Vagina (tissue), 2 donors: ENCODE data around the gene FAM107B. TPM values are rescaled to one million over a fixed set of nuclear protein-coding genes. Genes with fewer than 3 reads are reported as not detected.

Source experiments
- DNase-seq, 2 donors: peaks; one replicate each; pipeline ENCODE4 v3.0.0-alpha.2; 2017; ENCODE audit errors: extremely low spot score in 2 of 2
- H3K27ac ChIP-seq: fragments of 200-600 bp; sonication (generic); one replicate; pipeline ENCODE4 v1.5.1; 2019
- H3K27me3 ChIP-seq: fragments of 200-600 bp; sonication (generic); one replicate; pipeline ENCODE4 v1.5.1; 2019
- H3K36me3 ChIP-seq, 2 donors: fragments of 200-600 bp; sonication (generic); one replicate each; pipeline ENCODE4 v1.5.1; 2017 to 2019
- H3K4me1 ChIP-seq: fragments of 200-600 bp; sonication (generic); one replicate; pipeline ENCODE4 v1.5.1; 2019
- H3K4me3 ChIP-seq, 2 donors: fragments of 200-600 bp; sonication (generic); 1 replicate in 1 of 2; 2 replicates in 1 of 2; pipeline ENCODE4 v1.5.1; 2016 to 2019
- H3K9me3 ChIP-seq: fragments of 200-600 bp; sonication (generic); one replicate; pipeline ENCODE4 v1.5.1; 2019
- POLR2A ChIP-seq, 2 donors: fragments of 450-650 bp; IDR thresholded peaks; one replicate each; pipeline ENCODE4 v1.6.1; 2017; ENCODE audit warnings: antibody characterized with exemption in 2 of 2, mild to moderate bottlenecking in 2 of 2, moderate library complexity in 2 of 2
- POLR2AphosphoS5 ChIP-seq, 2 donors: sonication (generic); formaldehyde crosslinking; IDR thresholded peaks; one replicate each; pipeline ENCODE4 v1.9.0; 2017; ENCODE audit warnings: antibody characterized with exemption in 2 of 2, mild to moderate bottlenecking in 2 of 2, low read depth in 1 of 2; ENCODE audit not compliant: insufficient read depth in 1 of 2
- intact Hi-C: fragments of 100-400 bp; cut with DNase I; formaldehyde crosslinking; loops from one replicate; pipeline ENCODE4 v1.15.1; 2023
- total RNA-seq: library from RNA; depleted of rRNA; stranded (reverse); fragments of >200 nt; gene quantifications from one replicate; pipeline ENCODE4 v1.2.3, GENCODE V29; 2016
- TF ChIP-seq, protein P1 (sequence below), 3 experiments: fragments of 450-650 bp in 2 of 3; fragments of 200-600 bp in 1 of 3; sonication (generic) in 1 of 3; IDR thresholded peaks; one replicate each; pipeline ENCODE4 v1.5.1; 2017 to 2019; ENCODE audit warnings: antibody characterized with exemption in 3 of 3, mild to moderate bottlenecking in 2 of 3, moderate library complexity in 2 of 3

The FAM107B gene
- total RNA-seq, 1 donor from 2014 or later: 33.4 TPM

DNA sequence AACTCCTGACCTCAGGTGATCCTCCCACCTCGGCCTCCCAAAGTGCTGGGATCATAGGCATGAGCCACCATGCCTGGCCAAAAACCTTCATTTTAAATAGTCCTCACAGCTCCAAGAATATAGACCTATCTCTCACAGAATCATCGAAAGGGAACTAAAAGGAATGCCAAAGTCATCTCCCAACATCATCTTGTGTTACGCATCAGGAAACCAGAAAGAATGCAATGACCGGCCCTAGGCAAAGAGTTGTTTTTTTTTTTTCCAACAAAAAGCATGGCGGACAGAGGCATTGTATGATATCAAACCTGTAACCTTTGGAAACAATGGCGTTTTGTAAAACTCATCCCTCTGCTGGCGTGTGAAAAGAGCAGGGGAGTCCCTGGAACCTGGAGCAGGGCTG is 73.2 kb downstream of the FAM107B start:
- H3K4me3 ChIP-seq: no peak overlapping the region
- intact Hi-C loops: no loop called here
- no peaks in the 10 kb centered on the region for H3K4me1 ChIP-seq
- H3K27ac ChIP-seq: no peak overlapping the region
- no peaks in the 10 kb centered on the region for H3K27me3 ChIP-seq
- no peaks in the 10 kb centered on the region for H3K36me3 ChIP-seq
- DNase-seq: no peak
- no peaks in the 10 kb centered on the region for H3K9me3 ChIP-seq
- TF ChIP-seq POLR2A (IDR thresholded peaks at IDR 0.05): no peak
- TF ChIP-seq POLR2AphosphoS5 (IDR thresholded peaks at IDR 0.05; ENCODE audit: insufficient read depth in 1 of 2, low read depth in 1 of 2): no peak
- TF ChIP-seq, protein P1, sequence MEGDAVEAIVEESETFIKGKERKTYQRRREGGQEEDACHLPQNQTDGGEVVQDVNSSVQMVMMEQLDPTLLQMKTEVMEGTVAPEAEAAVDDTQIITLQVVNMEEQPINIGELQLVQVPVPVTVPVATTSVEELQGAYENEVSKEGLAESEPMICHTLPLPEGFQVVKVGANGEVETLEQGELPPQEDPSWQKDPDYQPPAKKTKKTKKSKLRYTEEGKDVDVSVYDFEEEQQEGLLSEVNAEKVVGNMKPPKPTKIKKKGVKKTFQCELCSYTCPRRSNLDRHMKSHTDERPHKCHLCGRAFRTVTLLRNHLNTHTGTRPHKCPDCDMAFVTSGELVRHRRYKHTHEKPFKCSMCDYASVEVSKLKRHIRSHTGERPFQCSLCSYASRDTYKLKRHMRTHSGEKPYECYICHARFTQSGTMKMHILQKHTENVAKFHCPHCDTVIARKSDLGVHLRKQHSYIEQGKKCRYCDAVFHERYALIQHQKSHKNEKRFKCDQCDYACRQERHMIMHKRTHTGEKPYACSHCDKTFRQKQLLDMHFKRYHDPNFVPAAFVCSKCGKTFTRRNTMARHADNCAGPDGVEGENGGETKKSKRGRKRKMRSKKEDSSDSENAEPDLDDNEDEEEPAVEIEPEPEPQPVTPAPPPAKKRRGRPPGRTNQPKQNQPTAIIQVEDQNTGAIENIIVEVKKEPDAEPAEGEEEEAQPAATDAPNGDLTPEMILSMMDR (IDR thresholded peaks at IDR 0.05): no peak

DNA sequence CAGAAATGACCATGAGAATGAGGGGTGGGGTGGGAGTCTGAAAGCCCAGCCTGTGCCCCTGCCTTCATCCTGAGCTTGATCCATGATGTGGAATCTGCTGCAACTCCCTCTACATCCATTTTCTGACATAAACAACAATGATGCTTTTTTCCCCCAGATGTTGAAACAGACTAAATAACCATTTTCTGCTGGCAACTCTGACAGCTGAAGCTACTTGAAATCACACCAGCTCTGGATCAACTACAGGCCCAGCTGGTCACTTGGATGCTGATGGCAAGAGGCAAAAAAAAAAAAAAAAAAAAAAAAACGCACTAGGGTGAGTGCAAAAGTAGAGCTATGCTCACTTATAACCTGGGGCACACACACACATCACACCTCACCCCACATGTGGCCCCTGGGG is 74.2 kb downstream of the FAM107B start:
- no peak overlapping the region for H3K27ac ChIP-seq
- H3K9me3 ChIP-seq: no peaks in the 10 kb centered on the region
- H3K27me3 ChIP-seq: no peaks in the 10 kb centered on the region
- H3K36me3 ChIP-seq: no peaks in the 10 kb centered on the region
- no peak for DNase-seq
- no peak for TF ChIP-seq POLR2AphosphoS5 (IDR thresholded peaks at IDR 0.05; ENCODE audit: insufficient read depth in 1 of 2, low read depth in 1 of 2)
- no peak for TF ChIP-seq POLR2A (IDR thresholded peaks at IDR 0.05)
- TF ChIP-seq, protein P1 (IDR thresholded peaks at IDR 0.05): no peak
- no peaks in the 10 kb centered on the region for H3K4me1 ChIP-seq
- intact Hi-C loops: no loop called here
- H3K4me3 ChIP-seq: no peak overlapping the region

DNA sequence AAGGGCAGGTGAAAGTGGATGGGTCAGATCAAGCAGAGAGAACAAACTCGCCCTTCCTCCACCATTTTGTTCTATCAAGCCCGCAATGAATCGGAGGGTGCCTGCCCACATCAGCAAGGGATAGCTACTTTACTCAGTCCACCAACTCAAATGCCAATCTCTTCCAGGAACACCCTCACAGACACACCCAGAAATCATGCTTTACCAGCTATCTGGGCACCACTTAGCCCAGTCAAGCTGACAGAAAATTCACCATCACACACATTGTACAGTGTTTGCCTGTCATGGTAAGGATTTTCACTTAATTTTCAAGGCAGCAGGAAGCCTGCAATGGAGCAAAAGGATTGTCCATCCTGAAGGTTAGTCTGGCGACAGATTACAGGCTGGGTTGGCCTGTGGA is 75.2 kb downstream of the FAM107B start:
- Histone ChIP-seq H3K4me3 (no peak overlapping the region), H3K4me1 (no peaks in the 10 kb centered on the region), H3K9me3 (no peaks in the 10 kb centered on the region), H3K27ac (no peak overlapping the region), H3K27me3 (no peaks in the 10 kb centered on the region), H3K36me3 (no peaks in the 10 kb centered on the region)
- DNase-seq: no peak
- TF ChIP-seq POLR2A (IDR thresholded peaks at IDR 0.05) (no peak), POLR2AphosphoS5 (IDR thresholded peaks at IDR 0.05; ENCODE audit: insufficient read depth in 1 of 2, low read depth in 1 of 2) (no peak)
- TF ChIP-seq, protein P1 (IDR thresholded peaks at IDR 0.05): no peak
- intact Hi-C loops: no loop called here

DNA sequence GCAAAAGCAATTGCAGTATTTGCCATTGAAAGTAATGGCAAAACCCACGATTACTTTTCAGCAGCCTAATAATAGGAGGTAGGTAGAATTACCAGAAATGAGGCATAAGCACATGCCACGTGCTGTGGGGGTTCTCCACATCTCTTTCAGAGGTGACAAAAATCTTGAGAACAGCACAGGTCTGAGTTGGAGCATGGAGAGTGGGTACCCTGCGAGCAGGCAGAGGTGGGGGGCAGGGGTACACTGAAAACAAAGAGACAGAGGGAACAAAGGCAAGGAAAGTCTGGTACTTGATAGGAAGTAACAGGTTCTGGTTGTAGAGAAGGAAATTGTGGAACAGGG is 75.9 kb downstream of the FAM107B start:
- Histone ChIP-seq H3K9me3 (no peaks in the 10 kb centered on the region), H3K36me3 (no peaks in the 10 kb centered on the region), H3K27ac (no peak overlapping the region), H3K4me3 (no peak overlapping the region), H3K4me1 (no peaks in the 10 kb centered on the region), H3K27me3 (no peaks in the 10 kb centered on the region)
- TF ChIP-seq, protein P1 (IDR thresholded peaks at IDR 0.05): no peak
- TF ChIP-seq POLR2AphosphoS5 (IDR thresholded peaks at IDR 0.05; ENCODE audit: insufficient read depth in 1 of 2, low read depth in 1 of 2) (no peak), POLR2A (IDR thresholded peaks at IDR 0.05) (no peak)
- DNase-seq: no peak
- intact Hi-C loops: no loop called here

DNA sequence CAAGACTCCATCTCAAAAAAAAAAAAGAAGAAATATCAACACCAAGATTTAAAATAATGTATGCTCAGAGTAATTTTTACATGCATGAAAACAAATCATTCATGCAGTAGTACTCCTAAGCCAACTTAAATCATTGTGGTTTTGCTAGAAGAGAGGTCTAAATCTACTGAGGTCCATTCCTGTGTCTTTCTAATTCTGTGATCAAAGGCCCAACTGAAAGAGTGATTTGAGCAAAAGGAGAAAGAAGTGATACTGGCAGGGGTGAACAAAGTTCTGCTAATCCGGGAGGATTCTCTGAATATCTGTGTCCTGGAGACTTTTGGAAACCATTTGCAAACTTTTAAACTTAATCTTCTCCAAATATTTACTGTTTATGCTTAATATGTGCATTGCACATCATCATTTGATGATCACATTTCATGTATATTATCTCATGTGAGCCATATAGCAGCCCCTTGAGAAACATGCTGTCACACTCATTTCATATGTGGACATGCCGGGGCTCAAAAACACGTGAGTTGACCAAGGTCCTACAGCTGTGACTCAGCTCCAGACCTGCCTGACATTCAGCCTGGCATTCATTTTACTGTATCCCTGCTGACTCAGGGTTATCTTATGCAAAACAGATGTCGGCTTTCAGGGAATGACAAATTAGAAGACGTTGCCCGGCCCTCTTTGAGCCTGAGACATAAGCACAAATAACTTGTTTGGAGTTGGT is 76.4 kb downstream of the FAM107B start:
- DNase-seq: no peak
- Histone ChIP-seq H3K4me1 (no peaks in the 10 kb centered on the region), H3K27me3 (no peaks in the 10 kb centered on the region), H3K9me3 (no peaks in the 10 kb centered on the region), H3K27ac (no peak overlapping the region), H3K4me3 (no peak overlapping the region), H3K36me3 (no peaks in the 10 kb centered on the region)
- intact Hi-C loops: no loop called here
- TF ChIP-seq, protein P1 (IDR thresholded peaks at IDR 0.05): no peak
- TF ChIP-seq POLR2A (IDR thresholded peaks at IDR 0.05): no peak
- no peak for TF ChIP-seq POLR2AphosphoS5 (IDR thresholded peaks at IDR 0.05; ENCODE audit: insufficient read depth in 1 of 2, low read depth in 1 of 2)
